H1 (cell line): ENCODE data around the gene SAMD9.

ENCODE experiments used
- ATF3 ChIP-seq: IDR thresholded peaks from 2 replicates; pipeline ENCODE4 v1.6.1; 2011; ENCODE audit warnings: low read depth, mild to moderate bottlenecking, low read length; ENCODE audit not compliant: insufficient read depth
- CTCF ChIP-seq, 3 experiments: IDR thresholded peaks; 1 replicate in 2 of 3; 2 replicates in 1 of 3; pipeline versions ENCODE4 v1.5.1 to v1.6.1; 2011; ENCODE audit warnings: low read length in 3 of 3, mild to moderate bottlenecking in 3 of 3, inconsistent platforms in 2 of 3, low read depth in 1 of 3, moderate library complexity in 1 of 3; ENCODE audit not compliant: insufficient read depth in 1 of 3; ENCODE audit errors: control extremely low read depth in 1 of 3
- EZH2 ChIP-seq: fragments of 200-600 bp; sonication (generic); IDR thresholded peaks from 2 replicates; pipeline ENCODE4 v1.7.1; 2012; ENCODE audit warnings: low read depth, mild to moderate bottlenecking, moderate library complexity, low read length, inconsistent platforms; ENCODE audit not compliant: severe bottlenecking
- PHF8 ChIP-seq: fragments of 200-600 bp; sonication (generic); conservative IDR thresholded peaks from 2 replicates; pipeline ENCODE4 v1.7.1; 2012; ENCODE audit warnings: low read depth, mild to moderate bottlenecking, inconsistent platforms, low read length, moderate library complexity

- no peak for TF ChIP-seq CTCF (IDR thresholded peaks at IDR 0.05; ENCODE audit: control extremely low read depth in 1 of 3, insufficient read depth in 1 of 3, low read depth in 1 of 3, low read length in 3 of 3)
- no peak for TF ChIP-seq EZH2
- no peak for TF ChIP-seq PHF8
- TF ChIP-seq ATF3: no peak
Measured at GRCh38 chr7:93132216-93132615, 14.4 kb upstream of the SAMD9 start.
